ENCODE measurements around the gene GPATCH8. TPM values are rescaled to one million over a fixed set of nuclear protein-coding genes. Genes with fewer than 3 reads are reported as not detected.

GPATCH8 gene
- polyA plus RNA-seq, 1 donor (not counting 4 experiments of a cell fraction or from before 2014, with no cell fraction given) = 15.1 TPM

DNA sequence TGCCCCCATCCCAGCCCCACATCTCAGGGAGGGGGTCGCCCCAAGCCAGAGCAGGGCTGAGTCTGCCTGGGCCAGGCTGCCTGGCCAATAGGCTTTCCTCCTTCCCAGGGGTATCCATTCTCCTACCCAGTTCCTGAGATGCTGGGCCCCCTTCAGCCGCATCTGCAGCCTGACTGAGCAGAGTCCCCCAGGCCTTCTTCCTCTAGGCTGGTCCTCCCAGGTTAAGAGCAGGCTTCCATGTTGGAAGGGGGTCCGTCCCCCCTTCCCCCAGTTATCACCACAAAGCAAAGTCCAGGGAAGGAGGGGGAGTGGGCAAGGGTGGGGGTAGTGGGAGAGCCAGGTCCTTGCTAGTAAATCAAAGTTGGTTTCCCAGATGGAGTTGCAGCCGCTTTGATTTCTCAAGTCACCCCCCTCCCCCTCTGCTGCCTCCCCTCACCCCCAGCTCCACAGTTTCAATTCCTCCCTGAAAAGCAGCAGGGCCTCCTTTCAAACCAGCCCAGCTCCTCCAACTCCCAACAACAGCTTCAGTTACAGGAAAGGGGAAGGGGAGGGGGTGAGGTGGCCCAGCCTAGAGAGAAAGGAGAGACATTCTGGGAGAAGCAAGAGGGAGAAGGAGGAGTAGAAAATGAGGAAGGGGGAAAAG, 44.5 kb upstream of the GPATCH8 start:
- Histone ChIP-seq H3K9ac (ENCODE audit: control insufficient read depth, extremely low read depth, insufficient read depth, low read length) (peak overlapping the region; percentile 51), H3K36me3 (ENCODE audit: control insufficient read depth in 2 of 2, extremely low read depth in 1 of 2, insufficient read depth in 2 of 2, low read length in 2 of 2) (no peaks in the 10 kb centered on the region), H2AFZ (ENCODE audit: control insufficient read depth, low read length) (no peak overlapping the region), H3K4me3 (ENCODE audit: control insufficient read depth in 2 of 3, extremely low read depth in 1 of 3, insufficient read depth in 2 of 3, low read depth in 1 of 3, low read length in 3 of 3) (no peak overlapping the region), H3K4me2 (ENCODE audit: control insufficient read depth, extremely low read depth, insufficient read depth, low read depth, low read length) (peak overlapping the region; percentile 75), H3K27ac (ENCODE audit: control insufficient read depth, insufficient read depth, low read length) (peak overlapping the region; percentile 89), H3K9me3 (ENCODE audit: control insufficient read depth, low read depth, low read length) (no peaks in the 10 kb centered on the region), H3K4me1 (ENCODE audit: control insufficient read depth, extremely low read depth, insufficient read depth, low read length) (peaks cover 48% of the 10 kb centered on the region), H4K20me1 (ENCODE audit: control insufficient read depth, extremely low read depth, insufficient read depth, low read length) (no peaks in the 10 kb centered on the region), H3K9me1 (ENCODE audit: control insufficient read depth, extremely low read depth, insufficient read depth, low read length) (no peaks in the 10 kb centered on the region), H3K27me3 (ENCODE audit: control insufficient read depth, extremely low read depth, insufficient read depth, low read length) (no peaks in the 10 kb centered on the region), H3K79me2 (ENCODE audit: control insufficient read depth, insufficient read depth, low read length) (no peaks in the 10 kb centered on the region)
- dilution Hi-C loops (cut with MboI; ENCODE audit: extremely low pct_ligation_motif_present, low sequenced_read_pairs) = no loop called here
- no peak for DNase-seq (ENCODE audit: low read depth, low spot score)
- no peak for FAIRE-seq
- TF ChIP-seq CTCF (optimal IDR thresholded peaks at IDR 0.05 in 1 of 3, IDR thresholded peaks at IDR 0.05 in 1 of 3, conservative IDR thresholded peaks at IDR 0.05 in 1 of 3; ENCODE audit: extremely low read depth in 1 of 3, insufficient read depth in 2 of 3, low read length in 3 of 3) = no peak
- TF ChIP-seq EZH2 (IDR thresholded peaks at IDR 0.05; ENCODE audit: low read length) = no peak

DNA sequence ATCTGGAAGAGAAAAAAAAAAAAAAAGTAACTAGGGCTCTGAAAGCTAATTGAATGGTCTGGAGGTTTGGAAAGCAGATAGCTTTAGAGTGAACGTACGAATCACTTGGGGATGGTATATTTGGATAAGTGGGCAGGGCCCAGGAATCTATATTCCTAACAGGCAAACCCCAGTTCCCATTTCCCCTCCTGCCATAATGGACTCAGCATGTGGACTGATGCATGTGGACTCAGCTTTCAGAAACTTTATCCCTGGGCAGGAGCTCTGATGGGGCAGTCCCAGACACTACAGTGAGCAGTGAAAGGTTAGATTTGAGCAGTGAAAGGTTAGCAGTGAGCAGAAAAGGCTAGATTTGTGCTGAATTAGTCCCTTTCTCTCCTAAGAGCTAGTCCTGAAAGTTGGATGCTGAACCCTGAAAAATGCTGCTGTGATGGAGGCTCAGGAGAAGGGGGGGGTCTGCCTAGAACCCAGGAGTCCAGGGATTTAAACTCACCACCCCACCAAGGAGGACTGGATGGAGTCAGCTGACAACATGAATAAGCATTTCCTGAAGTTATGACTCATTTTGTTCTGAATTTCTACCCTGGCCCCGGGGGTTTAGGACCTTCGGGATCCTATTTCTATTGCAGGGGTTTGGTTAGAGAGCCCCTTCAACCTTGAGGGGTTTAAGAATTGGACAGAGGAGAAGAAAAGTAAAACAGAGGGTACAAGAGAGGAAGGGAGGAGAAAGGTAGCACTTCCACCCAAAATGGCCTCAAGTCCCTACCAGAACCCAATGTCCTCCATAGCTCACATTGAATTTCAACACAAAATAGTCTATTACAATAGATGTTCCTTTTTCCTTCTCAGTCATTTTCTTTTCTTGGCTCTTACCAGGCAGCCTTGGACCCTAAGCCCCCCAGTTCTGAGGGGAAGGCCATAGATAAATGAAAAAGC, 43.7 kb upstream of the GPATCH8 start:
- TF ChIP-seq CTCF (optimal IDR thresholded peaks at IDR 0.05 in 1 of 3, IDR thresholded peaks at IDR 0.05 in 1 of 3, conservative IDR thresholded peaks at IDR 0.05 in 1 of 3; ENCODE audit: extremely low read depth in 1 of 3, insufficient read depth in 2 of 3, low read length in 3 of 3) = no peak
- no peak for DNase-seq (ENCODE audit: low read depth, low spot score)
- peak; percentile 96 for FAIRE-seq
- Histone ChIP-seq H3K4me2 (ENCODE audit: control insufficient read depth, extremely low read depth, insufficient read depth, low read depth, low read length) (peak overlapping the region; percentile 75), H3K4me3 (ENCODE audit: control insufficient read depth in 2 of 3, extremely low read depth in 1 of 3, insufficient read depth in 2 of 3, low read depth in 1 of 3, low read length in 3 of 3) (peak overlapping the region in 1 of 3 experiments; percentile 6), H3K9ac (ENCODE audit: control insufficient read depth, extremely low read depth, insufficient read depth, low read length) (peak overlapping the region; percentile 51), H4K20me1 (ENCODE audit: control insufficient read depth, extremely low read depth, insufficient read depth, low read length) (no peaks in the 10 kb centered on the region), H3K79me2 (ENCODE audit: control insufficient read depth, insufficient read depth, low read length) (no peaks in the 10 kb centered on the region), H3K4me1 (ENCODE audit: control insufficient read depth, extremely low read depth, insufficient read depth, low read length) (peaks cover 50% of the 10 kb centered on the region), H3K9me1 (ENCODE audit: control insufficient read depth, extremely low read depth, insufficient read depth, low read length) (no peaks in the 10 kb centered on the region), H2AFZ (ENCODE audit: control insufficient read depth, low read length) (peak overlapping the region; percentile 79), H3K9me3 (ENCODE audit: control insufficient read depth, low read depth, low read length) (no peaks in the 10 kb centered on the region), H3K36me3 (ENCODE audit: control insufficient read depth in 2 of 2, extremely low read depth in 1 of 2, insufficient read depth in 2 of 2, low read length in 2 of 2) (no peaks in the 10 kb centered on the region), H3K27ac (ENCODE audit: control insufficient read depth, insufficient read depth, low read length) (peak overlapping the region; percentile 89), H3K27me3 (ENCODE audit: control insufficient read depth, extremely low read depth, insufficient read depth, low read length) (no peaks in the 10 kb centered on the region)
- dilution Hi-C loops (cut with MboI; ENCODE audit: extremely low pct_ligation_motif_present, low sequenced_read_pairs) = no loop called here

Measured in keratinocyte (primary cell).